Activated CD4-positive, alpha-beta memory T cell treated with anti-CD3 and anti-CD28 coated beads, Interleukin-2, amount 10 ng/mL, durations not matched to agents 7 days and 5 days (primary cell): Measurements from ENCODE around the gene CADM4. TPM values are rescaled to one million over a fixed set of nuclear protein-coding genes. Genes with fewer than 3 reads are reported as not detected.

Experiments
- CTCF ChIA-PET: fragments of 350-600 bp; sonication (Branson Sonifier 250); formaldehyde crosslinking; loops from one replicate; lab custom pipeline; 2021; ENCODE audit warnings: antibody characterized with exemption, inconsistent platforms; lab: Charles Lee
- POLR2A ChIA-PET: fragments of 350-600 bp; sonication (Branson Sonifier 250); formaldehyde crosslinking; loops from one replicate; lab custom pipeline; 2021; ENCODE audit warnings: antibody characterized with exemption; lab: Charles Lee
- DNase-seq: peaks from one replicate; pipeline ENCODE4 v3.0.0-alpha.2; 2020
- H3K27ac Mint-ChIP-seq: one replicate; pipeline ENCODE4 v1.8.0; 2021; ENCODE audit warnings: mild to moderate bottlenecking, mixed read lengths
- H3K27me3 Mint-ChIP-seq: one replicate; pipeline ENCODE4 v1.8.0; 2021; ENCODE audit warnings: mixed read lengths
- H3K36me3 Mint-ChIP-seq: one replicate; pipeline ENCODE4 v1.8.0; 2021; ENCODE audit warnings: low read depth, mixed read lengths
- H3K4me1 Mint-ChIP-seq: one replicate; pipeline ENCODE4 v1.8.0; 2021; ENCODE audit warnings: mixed read lengths
- H3K4me3 Mint-ChIP-seq: one replicate; pipeline ENCODE4 v1.8.0; 2021; ENCODE audit warnings: mild to moderate bottlenecking, mixed read lengths
- H3K9me3 Mint-ChIP-seq: one replicate; pipeline ENCODE4 v1.8.0; 2021; ENCODE audit warnings: mixed read lengths
- total RNA-seq, 2 experiments: library from RNA; stranded (reverse); gene quantifications; one replicate each; pipeline ENCODE4 v1.2.3, GENCODE V29; 2021

The CADM4 gene
- total RNA-seq, 2 experiments from 2014 or later = 0.43 to 0.60 TPM

- peak; percentile 89 for DNase-seq
- peaks cover 14% of the 10 kb centered on the region for H3K27me3 Mint-ChIP-seq
- CTCF ChIA-PET = interaction anchor here (1.2 kb wide), 1 partner anchor 70 kb away, joined by 4 read pairs; no protein-coding TSS in a partner anchor
- peaks cover 35% of the 10 kb centered on the region for H3K4me1 Mint-ChIP-seq
- POLR2A ChIA-PET = no interaction called here
- no peak overlapping the region for H3K4me3 Mint-ChIP-seq
- H3K36me3 Mint-ChIP-seq = no peaks in the 10 kb centered on the region
- no peak overlapping the region for H3K27ac Mint-ChIP-seq
- no peaks in the 10 kb centered on the region for H3K9me3 Mint-ChIP-seq
These were observed 14.7 kb downstream of the CADM4 start for GRCh38 chr19:43624933-43625332.

GRCh38 chr19:43623889-43624670, 15.6 kb downstream of the CADM4 start:
- DNase-seq = no peak
- Mint-ChIP-seq H3K4me1 (peaks cover 37% of the 10 kb centered on the region), H3K36me3 (no peaks in the 10 kb centered on the region), H3K4me3 (no peak overlapping the region), H3K9me3 (no peaks in the 10 kb centered on the region), H3K27me3 (peaks cover 14% of the 10 kb centered on the region), H3K27ac (no peak overlapping the region)
- CTCF ChIA-PET = interaction anchor here (1.1 to 1.6 kb wide), 2 partner anchors 11 to 120 kb away, joined by 3 read pairs; partner anchors contain the start of gene PHLDB3
- POLR2A ChIA-PET = no interaction called here

GRCh38 chr19:43622956-43623355, 16.7 kb downstream of the CADM4 start:
- Mint-ChIP-seq H3K4me3 (no peak overlapping the region), H3K4me1 (peaks cover 41% of the 10 kb centered on the region), H3K9me3 (no peaks in the 10 kb centered on the region), H3K27ac (no peak overlapping the region), H3K27me3 (peaks cover 14% of the 10 kb centered on the region), H3K36me3 (no peaks in the 10 kb centered on the region)
- ChIA-PET POLR2A (no interaction called here), CTCF (interaction anchor here (1.0 to 1.6 kb wide), 3 partner anchors 12 to 119 kb away, joined by 3 read pairs; partner anchors contain the start of gene PHLDB3)
- no peak for DNase-seq

- H3K27me3 Mint-ChIP-seq = peaks cover 8% of the 10 kb centered on the region
- H3K27ac Mint-ChIP-seq = no peak overlapping the region
- H3K9me3 Mint-ChIP-seq = no peaks in the 10 kb centered on the region
- peaks cover 41% of the 10 kb centered on the region for H3K4me1 Mint-ChIP-seq
- POLR2A ChIA-PET = no interaction called here
- CTCF ChIA-PET = interaction anchor here (1.2 kb wide), 1 partner anchor 48 kb away, joined by 3 read pairs; no protein-coding TSS in a partner anchor
- no peaks in the 10 kb centered on the region for H3K36me3 Mint-ChIP-seq
- no peak overlapping the region for H3K4me3 Mint-ChIP-seq
- DNase-seq = no peak
These were observed 17.6 kb downstream of the CADM4 start for GRCh38 chr19:43622070-43622469.

GRCh38 chr19:43620061-43621001, 19.3 kb downstream of the CADM4 start:
- peak overlapping the region; percentile 93 for H3K4me3 Mint-ChIP-seq
- DNase-seq = no peak

GRCh38 chr19:43619262-43620060, 20.2 kb downstream of the CADM4 start, which contains the start of gene ZNF428:
Gene ZNF428 (minus strand): TSS chr19:43619629. CDS start chr19:43614304, 5,325 bp downstream.
- POLR2A ChIA-PET = interaction anchor here (0.6 to 1.0 kb wide), 4 partner anchors 14 to 181 kb away, joined by 3 to 4 read pairs (median 3); partner anchors contain the start of gene SMG9
- DNase-seq = peak; percentile 87
- peak within 1 kb of the TSS; percentile 93 for H3K4me3 Mint-ChIP-seq
- H3K27me3 Mint-ChIP-seq = no peaks in the 10 kb centered on the region
- CTCF ChIA-PET = interaction anchor here (1.3 kb wide), 1 partner anchor 64 kb away, joined by 3 read pairs; no protein-coding TSS in a partner anchor
- H3K27ac Mint-ChIP-seq = peak within 1 kb of the TSS; percentile 91
- no peaks in the 10 kb centered on the region for H3K36me3 Mint-ChIP-seq
- peaks cover 22% of the 10 kb centered on the region for H3K4me1 Mint-ChIP-seq
- H3K9me3 Mint-ChIP-seq = no peaks in the 10 kb centered on the region

More at GRCh38 chr19:43620061-43621001, 19.3 kb downstream of the CADM4 start:
- CTCF ChIA-PET = interaction anchor here (1.2 to 1.3 kb wide), 2 partner anchors 46 to 65 kb away, joined by 3 read pairs; no protein-coding TSS in a partner anchor
- no peaks in the 10 kb centered on the region for H3K9me3 Mint-ChIP-seq
- H3K27me3 Mint-ChIP-seq = no peaks in the 10 kb centered on the region
- POLR2A ChIA-PET = interaction anchor here (0.6 to 1.0 kb wide), 6 partner anchors 14 to 203 kb away, joined by 3 to 4 read pairs (median 3); partner anchors contain the start of gene SMG9
- H3K4me1 Mint-ChIP-seq = peaks cover 30% of the 10 kb centered on the region
- peak overlapping the region; percentile 91 for H3K27ac Mint-ChIP-seq
- H3K36me3 Mint-ChIP-seq = no peaks in the 10 kb centered on the region

GRCh38 chr19:43618921-43619261, 20.8 kb downstream of the CADM4 start:
- no peaks in the 10 kb centered on the region for H3K9me3 Mint-ChIP-seq
- ChIA-PET POLR2A (interaction anchor here (1.2 kb wide), 1 partner anchor 21 kb away, joined by 5 read pairs; no protein-coding TSS in a partner anchor), CTCF (interaction anchor here (0.6 to 1.2 kb wide), 3 partner anchors 24 to 1137 kb away, joined by 3 to 4 read pairs (median 4); no protein-coding TSS in a partner anchor)
- peak; percentile 63 for DNase-seq
- H3K36me3 Mint-ChIP-seq = no peaks in the 10 kb centered on the region
- H3K4me1 Mint-ChIP-seq = peaks cover 17% of the 10 kb centered on the region
- H3K4me3 Mint-ChIP-seq = peak overlapping the region; percentile 93
- peak overlapping the region; percentile 91 for H3K27ac Mint-ChIP-seq
- no peaks in the 10 kb centered on the region for H3K27me3 Mint-ChIP-seq

GRCh38 chr19:43616954-43617353, 22.7 kb downstream of the CADM4 start:
- Mint-ChIP-seq H3K27me3 (no peaks in the 10 kb centered on the region), H3K4me3 (no peak overlapping the region), H3K36me3 (peaks cover 5% of the 10 kb centered on the region), H3K27ac (no peak overlapping the region), H3K4me1 (peaks cover 17% of the 10 kb centered on the region), H3K9me3 (no peaks in the 10 kb centered on the region)
- ChIA-PET CTCF (no interaction called here), POLR2A (no interaction called here)
- DNase-seq = no peak

GRCh38 chr19:43616306-43616705, 23.3 kb downstream of the CADM4 start:
- no peaks in the 10 kb centered on the region for H3K9me3 Mint-ChIP-seq
- H3K27me3 Mint-ChIP-seq = no peaks in the 10 kb centered on the region
- POLR2A ChIA-PET = no interaction called here
- peaks cover 9% of the 10 kb centered on the region for H3K36me3 Mint-ChIP-seq
- H3K4me1 Mint-ChIP-seq = peaks cover 17% of the 10 kb centered on the region
- CTCF ChIA-PET = interaction anchor here (3.0 kb wide), 1 partner anchor 21 kb away, joined by 9 read pairs; no protein-coding TSS in a partner anchor
- H3K4me3 Mint-ChIP-seq = no peak overlapping the region
- H3K27ac Mint-ChIP-seq = no peak overlapping the region
- DNase-seq = no peak

- peaks cover 11% of the 10 kb centered on the region for H3K36me3 Mint-ChIP-seq
- no peaks in the 10 kb centered on the region for H3K4me1 Mint-ChIP-seq
- CTCF ChIA-PET = no interaction called here
- no peak overlapping the region for H3K4me3 Mint-ChIP-seq
- no peak overlapping the region for H3K27ac Mint-ChIP-seq
- no peaks in the 10 kb centered on the region for H3K9me3 Mint-ChIP-seq
- POLR2A ChIA-PET = interaction anchor here (1.0 kb wide), 1 partner anchor 15 kb away, joined by 3 read pairs; no protein-coding TSS in a partner anchor
- no peaks in the 10 kb centered on the region for H3K27me3 Mint-ChIP-seq
- no peak for DNase-seq
These were observed 27.3 kb downstream of the CADM4 start for GRCh38 chr19:43612374-43612773.

GRCh38 chr19:43611788-43612187, 27.9 kb downstream of the CADM4 start, which contains the start of gene SRRM5:
Gene SRRM5 (plus strand): TSS chr19:43612088. CDS start chr19:43612122, 34 bp downstream.
- no peaks in the 10 kb centered on the region for H3K9me3 Mint-ChIP-seq
- ChIA-PET POLR2A (interaction anchor here (1.0 kb wide), 1 partner anchor 15 kb away, joined by 3 read pairs; no protein-coding TSS in a partner anchor), CTCF (no interaction called here)
- no peak within 1 kb of the TSS for H3K27ac Mint-ChIP-seq
- no peak for DNase-seq
- no peaks in the 10 kb centered on the region for H3K27me3 Mint-ChIP-seq
- no peak within 1 kb of the TSS for H3K4me3 Mint-ChIP-seq
- peaks cover 11% of the 10 kb centered on the region for H3K36me3 Mint-ChIP-seq
- no peaks in the 10 kb centered on the region for H3K4me1 Mint-ChIP-seq
